Right renal pelvis (tissue), 4 donors: ENCODE results near the gene FARP2. TPM values are rescaled to one million over a fixed set of nuclear protein-coding genes. Genes with fewer than 3 reads are reported as not detected.
"Not testable (repeated sequence)": the region's sequence is repeated elsewhere in the genome, so short reads cannot be mapped to it uniquely, and the experiment has no call there.

Experiments used
- DNase-seq, 4 donors: peaks; one replicate each; pipeline ENCODE4 v3.0.0-alpha.2; 2013; ENCODE audit warnings: low read depth in 4 of 4, low spot score in 3 of 4, missing footprints in 1 of 4
- polyA plus RNA-seq, 4 donors: library from polyadenylated mRNA; unstranded; fragments of 120-200 nt; gene quantifications; one replicate each; pipeline ENCODE4 v1.2.1, GENCODE V29; 2013; ENCODE audit not compliant: insufficient read length in 4 of 4

The FARP2 gene
- polyA plus RNA-seq, 4 donors: 52.9 to 58.1 (median 54.9) TPM

- no peak for DNase-seq
Observed at GRCh38 chr2:241364781-241365180, 8.7 kb downstream of the FARP2 start.

DNA sequence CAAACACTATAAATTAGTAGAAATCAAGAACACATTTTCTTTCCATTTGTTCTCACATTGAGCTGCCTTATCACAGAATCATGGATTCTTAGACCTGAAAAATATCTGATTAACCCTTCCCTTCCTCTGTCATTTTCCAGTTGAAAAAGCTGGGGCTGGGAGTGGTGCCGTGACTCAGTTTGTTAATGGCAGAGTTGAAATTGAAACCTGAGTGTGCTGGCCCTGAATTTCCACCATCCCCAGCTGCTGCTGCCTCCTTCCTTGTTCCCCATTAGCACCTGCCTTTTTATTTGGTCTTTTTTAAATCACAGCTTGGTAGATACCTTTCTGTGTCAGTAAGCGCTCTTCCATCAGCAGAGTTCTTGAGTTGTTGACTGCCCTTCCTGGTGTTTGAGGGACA, 10.6 kb downstream of the FARP2 start:
- no peak for DNase-seq

GRCh38 chr2:241368643-241369042, 12.6 kb downstream of the FARP2 start:
- DNase-seq: no peak

GRCh38 chr2:241372361-241372992, 16.4 kb downstream of the FARP2 start:
- DNase-seq: no peak

DNA sequence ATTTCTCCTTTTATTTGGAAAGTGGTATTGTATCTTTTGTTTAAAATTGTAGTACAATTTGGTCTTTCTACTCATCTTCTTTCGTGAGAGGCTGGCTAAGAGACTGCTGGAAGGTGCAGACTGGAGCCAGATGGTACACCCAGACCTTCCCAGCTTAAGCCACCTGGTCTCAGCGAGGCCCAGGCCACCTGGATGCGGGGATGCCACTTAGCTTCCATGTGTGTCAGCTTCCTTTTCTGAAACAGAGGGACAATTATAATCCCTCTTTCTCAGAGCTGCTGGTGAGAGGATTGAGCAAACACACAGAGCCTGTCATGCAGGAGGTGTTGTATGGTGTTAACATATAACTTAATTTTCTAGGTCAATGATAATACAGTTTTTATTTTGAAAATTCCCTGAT, 17.4 kb downstream of the FARP2 start:
- no peak for DNase-seq

DNA sequence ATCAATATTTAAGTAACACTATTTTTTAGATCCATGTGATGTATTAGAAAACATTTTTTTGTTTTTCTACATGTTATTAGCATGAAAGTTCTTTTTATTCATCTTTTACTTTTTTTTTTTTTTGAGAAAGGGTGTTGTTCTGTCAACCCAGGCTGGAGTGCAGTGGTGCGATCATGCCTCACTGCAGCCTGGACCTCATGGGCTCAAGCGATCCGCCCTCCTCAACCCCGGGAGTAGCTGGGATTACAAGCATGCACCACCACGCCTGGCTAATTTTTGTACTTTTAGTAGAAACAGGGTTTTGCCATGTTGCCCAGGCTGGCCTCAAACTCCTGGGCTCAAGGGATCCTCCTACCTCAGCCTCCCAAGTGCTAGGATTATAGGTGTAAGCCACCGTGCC, 17.8 kb downstream of the FARP2 start:
- not testable (repeated sequence) for DNase-seq

GRCh38 chr2:241375300-241375699, 19.2 kb downstream of the FARP2 start:
- no peak for DNase-seq

- DNase-seq: no peak
Observed at GRCh38 chr2:241376808-241377207, 20.7 kb downstream of the FARP2 start.

DNA sequence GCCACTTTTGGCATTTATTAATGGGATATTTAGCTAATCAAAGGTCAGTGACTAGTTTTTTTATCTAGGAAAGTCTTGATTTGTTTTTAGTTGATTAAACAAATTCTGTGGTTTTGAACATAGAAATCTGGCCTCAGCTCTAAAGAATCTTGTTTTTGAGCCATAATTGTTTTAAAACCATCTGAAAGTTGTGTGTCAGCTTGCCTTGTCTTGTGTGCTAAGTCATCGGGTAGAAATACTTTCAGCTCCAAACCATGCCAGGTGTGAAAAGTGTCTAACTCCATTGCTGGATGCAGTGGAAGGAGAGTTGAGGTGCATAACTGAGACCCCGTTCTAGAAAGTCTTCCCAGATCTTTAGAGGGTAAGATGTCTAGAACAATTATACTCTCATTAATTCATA, 22.7 kb downstream of the FARP2 start:
- no peak for DNase-seq

DNA sequence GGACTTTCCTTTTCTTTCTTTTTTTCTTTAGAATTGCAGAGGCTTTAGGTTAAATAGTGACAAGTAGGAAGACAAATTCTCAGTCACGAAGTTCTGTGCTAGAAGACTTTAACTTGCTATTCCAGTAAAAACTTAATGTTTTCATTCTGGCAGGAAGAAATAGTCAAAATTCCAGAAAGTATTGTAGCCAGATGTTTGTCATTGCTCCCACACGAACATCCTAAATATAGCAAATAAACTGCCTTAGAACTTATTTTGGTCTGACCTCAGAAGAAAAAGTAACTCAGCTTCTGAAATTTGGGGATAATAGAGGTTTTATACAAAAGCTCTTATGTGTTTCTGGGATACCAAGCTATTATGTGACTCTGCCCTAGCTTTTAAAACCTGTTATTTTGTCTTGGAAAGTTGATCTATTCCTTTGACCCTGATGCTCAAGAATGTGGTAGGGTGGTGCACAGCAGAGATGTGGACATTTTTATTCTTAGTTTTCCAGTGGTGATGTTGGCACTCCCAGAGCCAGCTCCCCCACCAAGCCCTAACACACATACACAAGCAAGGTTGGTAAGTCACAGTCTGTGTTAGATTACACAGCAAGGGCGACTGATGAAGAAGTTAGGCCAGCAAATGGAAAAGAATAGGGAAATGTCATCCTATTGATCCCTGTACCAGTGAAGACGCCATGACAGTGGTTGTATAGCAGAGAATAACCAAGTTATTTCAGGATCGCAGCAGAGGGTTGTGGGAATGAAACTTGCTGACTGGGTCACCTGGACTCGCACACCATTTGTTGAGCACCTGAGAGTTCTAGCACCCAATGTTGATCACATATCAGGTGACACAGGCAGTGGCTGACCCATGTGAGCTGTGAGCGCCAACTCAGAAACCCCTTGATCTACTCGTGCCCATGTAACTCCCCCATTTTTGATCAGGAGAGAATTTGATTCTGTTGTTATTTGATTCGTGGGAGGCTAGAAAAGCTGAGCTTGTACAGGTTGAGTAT, 23.7 kb downstream of the FARP2 start:
- DNase-seq: no peak

DNA sequence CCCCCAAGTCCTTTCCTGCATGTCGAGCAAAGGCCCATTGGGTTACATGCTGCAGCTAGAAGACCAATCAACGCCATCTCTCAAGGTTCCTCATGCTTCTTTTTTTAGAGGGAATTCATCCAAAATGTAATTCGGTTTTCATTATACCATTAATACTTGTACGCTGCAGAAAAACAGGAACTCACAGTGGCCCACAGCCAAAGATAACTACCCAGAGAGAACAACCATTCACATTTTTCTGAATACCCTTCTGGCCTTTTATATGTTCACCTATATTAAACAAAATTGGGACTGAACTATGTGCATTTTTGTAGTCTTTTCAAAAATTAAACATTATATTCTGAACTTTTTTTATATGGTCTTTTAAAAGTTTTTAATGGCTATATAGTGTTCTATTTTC, 25.8 kb downstream of the FARP2 start:
- no peak for DNase-seq

- DNase-seq: not testable (repeated sequence)
Observed at GRCh38 chr2:241385450-241385849, 29.4 kb downstream of the FARP2 start.

- DNase-seq: no peak
Observed at GRCh38 chr2:241386519-241386918, 30.4 kb downstream of the FARP2 start.

DNA sequence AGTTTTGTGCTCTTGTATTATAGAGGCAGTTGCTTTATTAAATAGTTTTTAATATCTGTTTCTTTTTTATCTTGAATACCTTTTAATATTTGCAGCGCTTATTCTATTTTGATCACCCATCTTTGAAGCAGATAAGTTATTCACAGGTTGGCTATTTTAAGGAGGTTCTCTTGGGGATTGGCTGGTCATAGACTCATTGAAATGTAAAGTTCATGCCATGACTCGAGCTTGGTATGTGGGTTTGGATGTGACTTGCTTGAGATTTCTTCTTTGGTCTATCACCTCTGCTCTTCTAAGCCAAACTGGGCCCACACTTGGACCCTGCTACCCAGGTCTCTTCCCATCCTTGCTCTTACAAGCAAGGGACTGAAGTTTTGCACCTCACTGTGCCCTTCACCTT, 33.6 kb downstream of the FARP2 start:
- DNase-seq: no peak

DNA sequence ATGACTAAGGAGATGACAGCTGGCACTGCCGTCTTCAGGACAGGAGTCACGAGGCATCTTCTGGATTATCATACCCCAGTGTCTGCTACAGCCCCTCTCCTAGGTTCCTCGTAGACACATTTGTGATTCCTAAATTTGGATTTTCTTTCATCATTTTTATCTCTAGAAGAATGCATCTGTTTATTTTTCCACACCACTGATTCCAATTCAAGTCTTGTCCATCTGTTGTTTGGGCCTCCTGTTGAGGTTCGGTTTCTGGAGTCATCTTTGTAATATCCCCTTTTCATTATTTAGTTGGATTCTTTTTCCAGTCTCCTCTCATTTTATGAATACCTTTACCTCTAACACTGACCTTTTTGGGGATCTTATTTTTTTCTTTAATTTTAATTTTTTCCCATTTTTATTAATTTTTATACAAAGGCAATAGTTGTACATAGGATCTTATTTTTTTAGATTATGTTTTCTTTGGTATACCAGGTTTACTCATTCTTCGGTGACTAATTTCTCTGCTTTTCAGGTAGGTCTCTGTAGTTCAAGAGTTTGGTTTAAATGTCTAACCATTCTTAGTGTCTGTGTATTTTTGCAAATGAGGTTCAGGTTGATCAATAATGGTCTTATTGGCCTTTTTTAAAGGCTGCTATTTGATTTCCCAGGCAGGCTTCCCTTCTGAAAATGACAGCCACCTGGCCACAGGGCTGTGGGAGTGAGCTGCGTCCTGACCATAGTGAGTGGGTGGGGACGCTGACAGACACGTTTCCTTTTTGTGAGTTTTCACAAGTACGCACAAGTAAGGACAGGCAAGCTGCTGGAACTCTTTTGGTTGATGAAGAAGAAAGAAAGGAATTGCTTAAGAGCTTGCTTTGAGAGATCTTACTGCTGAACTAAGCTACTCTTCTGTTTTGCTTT, 34.5 kb downstream of the FARP2 start:
- no peak for DNase-seq

DNA sequence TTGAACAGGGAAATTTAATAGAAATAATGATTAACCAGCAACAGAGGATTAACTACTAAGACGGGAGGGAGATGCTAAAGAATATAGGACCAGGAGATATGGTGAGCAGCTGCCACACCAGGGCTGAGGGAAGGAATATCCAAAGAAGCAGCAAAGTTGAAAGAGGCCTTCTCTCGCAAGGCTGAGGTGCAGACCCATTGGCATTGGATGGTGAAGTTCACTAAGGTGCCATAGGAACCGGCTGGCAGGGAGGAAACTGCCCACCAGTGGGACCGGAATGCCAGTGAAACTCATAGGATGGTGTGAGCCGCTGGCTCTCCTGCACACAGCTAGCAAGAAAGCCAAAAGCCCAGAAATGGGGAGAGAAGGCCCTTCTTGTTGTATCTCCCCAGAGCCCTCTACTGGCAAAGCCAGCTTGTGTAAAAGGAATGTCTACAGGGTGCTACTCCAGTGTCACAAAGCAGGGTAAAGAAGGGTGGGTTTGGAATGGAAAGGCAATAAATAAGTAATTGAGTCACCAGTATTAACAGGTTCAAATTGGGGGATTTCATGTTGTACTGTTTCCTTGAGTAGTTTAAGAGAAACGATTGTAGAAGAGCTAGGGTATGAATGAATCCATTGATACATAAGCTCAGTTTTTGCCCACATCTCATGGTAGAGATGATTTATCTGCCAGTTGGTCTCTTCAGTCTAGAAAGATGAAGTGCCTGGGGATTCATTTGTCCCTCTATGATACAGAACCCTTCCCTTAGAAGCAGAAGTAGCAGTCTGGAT, 36.0 kb downstream of the FARP2 start:
- DNase-seq: no peak

DNA sequence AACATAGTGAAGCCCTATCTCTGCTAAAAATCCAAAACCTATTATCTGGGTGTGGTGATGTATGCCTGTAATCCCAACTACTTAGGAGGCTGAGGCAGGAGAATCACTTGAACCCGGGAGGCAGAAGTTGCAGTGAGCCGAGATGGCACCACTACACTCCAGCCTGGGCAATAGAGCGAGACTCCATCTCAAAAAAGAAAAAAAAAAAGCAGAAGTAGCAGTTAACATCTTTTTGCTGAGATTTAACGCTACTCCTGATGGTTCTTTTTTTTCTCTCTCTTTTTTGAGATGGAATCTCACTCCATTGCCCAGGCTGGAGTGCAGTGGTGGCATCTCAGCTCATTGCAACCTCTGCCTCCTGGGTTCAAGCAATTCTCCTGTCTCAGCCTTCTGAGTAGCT, 36.7 kb downstream of the FARP2 start:
- DNase-seq: not testable (repeated sequence)

GRCh38 chr2:241393524-241394196, 37.6 kb downstream of the FARP2 start:
- DNase-seq: no peak

GRCh38 chr2:241396809-241397208, 40.7 kb downstream of the FARP2 start:
- DNase-seq: not testable (repeated sequence)
